HepG2 (cell line): ENCODE results near the gene SNURF. TPM values are rescaled to one million over a fixed set of nuclear protein-coding genes. Genes with fewer than 3 reads are reported as not detected.

Source experiments
- ATAC-seq: fragments of 200-7000 bp; cut with Tn5 transposase; 3 replicates; pipeline ENCODE4 v1.9.1; 2020; ENCODE audit warnings: mild to moderate bottlenecking, moderate library complexity
- BruUV-seq: library from RNA; stranded (reverse); fragments of 400-500 nt; replicated peaks from 2 replicates; lab custom pipeline; 2021; lab: Mats Ljungman, UMichigan
- CTCF ChIA-PET: fragments of 300-600 bp; formaldehyde crosslinking; extraction: SDS; loops from one replicate; lab custom pipeline; 2021; ENCODE audit warnings: low total read pairs, inconsistent platforms, low intra/inter-chr PET ratio; lab: Yijun Ruan, JAX
- POLR2A ChIA-PET: fragments of 350-600 bp; sonication (Branson Sonifier 250); formaldehyde crosslinking; loops from one replicate; lab custom pipeline; 2020; ENCODE audit warnings: antibody characterized with exemption, inconsistent platforms; lab: Yijun Ruan, JAX
- DNase-seq: peaks from one replicate; pipeline ENCODE4 v3.0.0-alpha.2; 2015; ENCODE audit warnings: low spot score
- FAIRE-seq: peaks from 3 replicates; lab custom pipeline; 2011; peaks lifted over from hg19 to GRCh38; lab: Jason Lieb, UNC
- H2AFZ ChIP-seq: one replicate; pipeline ENCODE4 v1.6.1; 2011; ENCODE audit warnings: low read length, inconsistent platforms
- H3K27ac ChIP-seq: fragments of 300-600 bp; 3 replicates; pipeline ENCODE4 v1.8.0; 2011; ENCODE audit warnings: mixed run types, mild to moderate bottlenecking, mixed read lengths, low read length, inconsistent platforms; ENCODE audit not compliant: insufficient read depth; ENCODE audit errors: extremely low read length
- H3K27me3 ChIP-seq, 2 experiments: fragments of 200-600 bp in 1 of 2; 2 replicates in 1 of 2; 3 replicates in 1 of 2; pipeline versions ENCODE4 v1.6.0 to v1.8.0; 2011; ENCODE audit warnings: low read length in 2 of 2, mild to moderate bottlenecking in 2 of 2, moderate library complexity in 2 of 2, inconsistent platforms in 1 of 2; ENCODE audit not compliant: insufficient read depth in 2 of 2, control insufficient read depth in 1 of 2
- H3K36me3 ChIP-seq, 2 experiments: fragments of 200-600 bp in 1 of 2; replicated peaks in 1 of 2; 2 replicates in 1 of 2; 3 replicates in 1 of 2; pipeline versions ENCODE4 v1.5.1 to v1.8.0; 2011; ENCODE audit warnings: low read length in 2 of 2, inconsistent platforms in 1 of 2; ENCODE audit not compliant: insufficient read depth in 2 of 2, control insufficient read depth in 1 of 2
- H3K4me1 ChIP-seq: 2 replicates; pipeline ENCODE4 v1.5.1; 2012; ENCODE audit warnings: low read length, inconsistent platforms; ENCODE audit not compliant: insufficient read depth
- H3K4me2 ChIP-seq: 2 replicates; pipeline ENCODE4 v1.6.0; 2011; ENCODE audit warnings: low read depth, low read length, inconsistent platforms
- H3K4me3 ChIP-seq, 3 experiments: fragments of 200-600 bp in 1 of 3; sonication (generic), shearing (Covaris generic) in 1 of 3; replicated peaks in 1 of 3; 2 replicates each; pipeline ENCODE4 v1.5.1; 2011 to 2016; ENCODE audit warnings: low read length in 3 of 3, inconsistent platforms in 2 of 3, low read depth in 2 of 3, mild to moderate bottlenecking in 2 of 3, control low read depth in 1 of 3, mixed read lengths in 1 of 3; ENCODE audit not compliant: insufficient read depth in 1 of 3
- H3K79me2 ChIP-seq: one replicate; pipeline ENCODE4 v1.6.1; 2011; ENCODE audit warnings: low read length, inconsistent platforms; ENCODE audit not compliant: insufficient read depth
- H3K9ac ChIP-seq: 2 replicates; pipeline ENCODE4 v1.6.0; 2011; ENCODE audit warnings: mild to moderate bottlenecking, low read depth, low read length, inconsistent platforms; ENCODE audit not compliant: insufficient read depth
- H3K9me3 ChIP-seq: 2 replicates; pipeline ENCODE4 v1.5.1; 2012; ENCODE audit warnings: mild to moderate bottlenecking, low read length
- H4K20me1 ChIP-seq: 2 replicates; pipeline ENCODE4 v1.6.0; 2011; ENCODE audit warnings: inconsistent platforms, mild to moderate bottlenecking, low read length, moderate library complexity; ENCODE audit not compliant: insufficient read depth
- ARNT2 ChIP-seq: sonication (generic); formaldehyde crosslinking; IDR thresholded peaks from 2 replicates; pipeline ENCODE4 v1.8.0; 2022; ENCODE audit warnings: mild to moderate bottlenecking, low read depth, missing genetic modification reagents, moderate library complexity
- CREB3 ChIP-seq: sonication (generic); formaldehyde crosslinking; IDR thresholded peaks from 2 replicates; pipeline ENCODE4 v1.5.0; 2020; ENCODE audit warnings: missing genetic modification reagents
- IKZF4 ChIP-seq: sonication (generic); formaldehyde crosslinking; IDR thresholded peaks from 2 replicates; pipeline ENCODE4 v1.5.1; 2020; ENCODE audit warnings: borderline replicate concordance, mild to moderate bottlenecking, low read depth, missing genetic modification reagents; ENCODE audit errors: not compliant biosample characterization
- MAFF ChIP-seq: IDR thresholded peaks from 2 replicates; pipeline ENCODE4 v1.6.1; 2011; ENCODE audit warnings: low read depth, low read length, improper control_type of control experiment
- MXD1 ChIP-seq: sonication (generic); formaldehyde crosslinking; IDR thresholded peaks from 2 replicates; pipeline ENCODE4 v1.4.0; 2020; ENCODE audit warnings: mild to moderate bottlenecking, missing genetic modification reagents
- NR1H2 ChIP-seq: sonication (generic); formaldehyde crosslinking; IDR thresholded peaks from 2 replicates; pipeline ENCODE4 v1.8.1; 2022; ENCODE audit warnings: low read depth, missing genetic modification reagents, borderline replicate concordance
- ZBTB43 ChIP-seq: sonication (generic); formaldehyde crosslinking; conservative IDR thresholded peaks from 2 replicates; pipeline ENCODE4 v1.4.0; 2020; ENCODE audit warnings: missing genetic modification reagents
- ZNF12 ChIP-seq: sonication (generic); formaldehyde crosslinking; IDR thresholded peaks from 2 replicates; pipeline ENCODE4 v1.5.0; 2020; ENCODE audit warnings: missing genetic modification reagents
- ZNF124 ChIP-seq: sonication (generic); formaldehyde crosslinking; IDR thresholded peaks from 2 replicates; pipeline ENCODE4 v1.4.0; 2020; ENCODE audit warnings: missing genetic modification reagents
- ZNF230 ChIP-seq: sonication (generic); formaldehyde crosslinking; IDR thresholded peaks from 2 replicates; pipeline ENCODE4 v1.4.0; 2020; ENCODE audit warnings: mild to moderate bottlenecking, missing genetic modification reagents
- ZNF280B ChIP-seq: sonication (generic); formaldehyde crosslinking; IDR thresholded peaks from 2 replicates; pipeline ENCODE4 v1.5.0; 2020; ENCODE audit warnings: missing genetic modification reagents, mild to moderate bottlenecking, borderline replicate concordance
- ZNF281 ChIP-seq: sonication (generic); formaldehyde crosslinking; IDR thresholded peaks from 2 replicates; pipeline ENCODE4 v1.4.0; 2020; ENCODE audit warnings: missing genetic modification reagents, borderline replicate concordance
- ZNF282 ChIP-seq: fragments of 450-650 bp; IDR thresholded peaks from 2 replicates; pipeline ENCODE4 v1.6.1; 2018; ENCODE audit not compliant: partially characterized antibody
- ZNF343 ChIP-seq: sonication (generic); formaldehyde crosslinking; IDR thresholded peaks from 2 replicates; pipeline ENCODE4 v1.4.0; 2020; ENCODE audit warnings: mild to moderate bottlenecking, missing genetic modification reagents
- ZNF572 ChIP-seq: sonication (generic); formaldehyde crosslinking; IDR thresholded peaks from 2 replicates; pipeline ENCODE4 v1.5.1; 2020; ENCODE audit warnings: mild to moderate bottlenecking, missing genetic modification reagents
- ZNF737 ChIP-seq: sonication (generic); formaldehyde crosslinking; IDR thresholded peaks from 2 replicates; pipeline ENCODE4 v1.5.0; 2020; ENCODE audit warnings: missing genetic modification reagents, mild to moderate bottlenecking, borderline replicate concordance
- WGBS: methylation state at CpG from one replicate; pipeline ENCODE4 v1.1.6; 2017; ENCODE audit warnings: low lambda C conversion rate; 5-methylcytosine and 5-hydroxymethylcytosine counted together
- in situ Hi-C: cut with HindIII; loops from 2 replicates; pipeline ENCODE4 v1.10.0; 2017; ENCODE audit warnings: low pct_unique_long_range_greater_than_20kb; ENCODE audit not compliant: extremely low pct_ligation_motif_present
- intact Hi-C: fragments of 100-400 bp; cut with micrococcal nuclease; formaldehyde crosslinking; loops from one replicate; pipeline ENCODE4 v1.10.0; 2022; ENCODE audit not compliant: unreplicated experiment
- polyA plus RNA-seq, 8 experiments: library from polyadenylated mRNA; depleted of rRNA in 3 of 8; stranded (reverse) in 7 of 8; unstranded in 1 of 8; fragments of >200 nt; fragmentation: Illumina TruSeq in 4 of 8; extraction: Trizol in 4 of 8; gene quantifications; 2 replicates each; pipeline versions ENCODE4 v1.2.1 to v1.2.3, GENCODE V29; 2011 to 2016; ENCODE audit warnings: low read depth in 4 of 8, missing spikeins in 1 of 8, mixed read lengths in 1 of 8; ENCODE audit not compliant: insufficient read depth in 1 of 8
- total RNA-seq, 5 experiments: library from RNA; depleted of rRNA; stranded (reverse); fragments of >200 nt; fragmentation: Illumina TruSeq; extraction: Trizol; gene quantifications; 2 replicates each; pipeline ENCODE4 v1.2.3, GENCODE V29; 2016; ENCODE audit warnings: low read depth in 1 of 5

Gene SNURF
- total and polyA plus RNA-seq, 2 of the 13 experiments (the other 11 are each of a cell fraction or from before 2014, with no cell fraction given) = 2.1 to 7.6 TPM

GRCh38 chr15:24966364-24967103 lies 11.7 kb downstream of the SNURF start:
- intact Hi-C loops = no loop called here
- CTCF ChIA-PET = no interaction called here
- BruUV-seq = no TSS peak
- ATAC-seq (no peak), FAIRE-seq (no peak), DNase-seq (no peak)
- 64% methylated on average over 4 of the region's 4 CpGs for WGBS
- POLR2A ChIA-PET = no interaction called here
- peaks cover 0 to 21% of the 10 kb centered on the region in 2 experiments; a peak in 1 of 5 replicates for H3K36me3 ChIP-seq
- no peak overlapping the region for H3K4me3 ChIP-seq
- peaks cover 35% of the 10 kb centered on the region for H3K79me2 ChIP-seq
- no peak overlapping the region for H3K27ac ChIP-seq
- no peak overlapping the region for H3K4me2 ChIP-seq
- H3K27me3 ChIP-seq = no peaks in the 10 kb centered on the region; a peak in 1 of 5 replicates
- no peaks in the 10 kb centered on the region; the same call in 1 of the 2 replicates for H4K20me1 ChIP-seq
- peaks cover 14% of the 10 kb centered on the region for H3K4me1 ChIP-seq
- no peak overlapping the region for H3K9ac ChIP-seq
- H3K9me3 ChIP-seq = peaks cover 46% of the 10 kb centered on the region
- no peak overlapping the region for H2AFZ ChIP-seq
- in situ Hi-C loops = no loop called here
- TF ChIP-seq ZNF737 (CRISPR knock-in tag) (no peak), ZNF281 (CRISPR knock-in tag) (no peak), ZNF343 (CRISPR knock-in tag) (no peak), MXD1 (CRISPR knock-in tag) (no peak), ZNF572 (CRISPR knock-in tag) (no peak), ZBTB43 (no peak), MAFF (no peak), ZNF282 (no peak), NR1H2 (CRISPR knock-in tag) (no peak), ZNF280B (no peak), IKZF4 (CRISPR knock-in tag) (no peak), CREB3 (CRISPR knock-in tag) (no peak), ARNT2 (no peak), ZNF12 (CRISPR knock-in tag) (no peak), ZNF230 (CRISPR knock-in tag) (no peak), ZNF124 (CRISPR knock-in tag) (no peak)
